HEK293 (cell line): ENCODE results near the gene HIBCH.
A peak's percentile ranks its signal among the peaks of the same experiment; 100 is the strongest.

ENCODE experiments used
- GLIS1 ChIP-seq: fragments of 450-650 bp; formaldehyde crosslinking; IDR thresholded peaks from 2 replicates; pipeline ENCODE4 v1.5.1; 2016; ENCODE audit warnings: missing biosample characterization, missing genetic modification characterization
- HOXC10 ChIP-seq: sonication (generic); formaldehyde crosslinking; IDR thresholded peaks from 2 replicates; pipeline ENCODE4 v1.8.1; 2023; ENCODE audit warnings: mild to moderate bottlenecking, missing genetic modification reagents
- KLF16 ChIP-seq: fragments of 450-650 bp; formaldehyde crosslinking; IDR thresholded peaks from 2 replicates; pipeline ENCODE4 v1.5.1; 2017; ENCODE audit warnings: missing biosample characterization, missing genetic modification characterization
- KLF8 ChIP-seq: fragments of 450-650 bp; formaldehyde crosslinking; IDR thresholded peaks from 2 replicates; pipeline ENCODE4 v1.5.1; 2016; ENCODE audit warnings: missing biosample characterization, missing genetic modification characterization
- ZBTB20 ChIP-seq: fragments of 450-650 bp; formaldehyde crosslinking; IDR thresholded peaks from 2 replicates; pipeline ENCODE4 v1.5.1; 2016; ENCODE audit warnings: missing biosample characterization, missing genetic modification characterization
- ZFHX2 ChIP-seq: fragments of 450-650 bp; formaldehyde crosslinking; conservative IDR thresholded peaks from 2 replicates; pipeline ENCODE4 v1.5.1; 2016; ENCODE audit warnings: missing biosample characterization, missing genetic modification characterization
- ZFP3 ChIP-seq: fragments of 450-650 bp; formaldehyde crosslinking; IDR thresholded peaks from 2 replicates; pipeline ENCODE4 v1.5.1; 2016; ENCODE audit warnings: low read depth, missing biosample characterization, missing genetic modification characterization
- ZNF10 ChIP-seq: fragments of 450-650 bp; formaldehyde crosslinking; IDR thresholded peaks from 2 replicates; pipeline ENCODE4 v1.5.1; 2017; ENCODE audit warnings: missing biosample characterization, missing genetic modification characterization
- ZNF112 ChIP-seq: fragments of 450-650 bp; formaldehyde crosslinking; IDR thresholded peaks from 2 replicates; pipeline ENCODE4 v1.5.0; 2017; ENCODE audit warnings: missing biosample characterization, missing genetic modification characterization
- ZNF140 ChIP-seq: fragments of 450-650 bp; formaldehyde crosslinking; IDR thresholded peaks from 2 replicates; pipeline ENCODE4 v1.5.1; 2016; ENCODE audit warnings: missing biosample characterization, missing genetic modification characterization
- ZNF24 ChIP-seq: fragments of 450-650 bp; formaldehyde crosslinking; IDR thresholded peaks from 2 replicates; pipeline ENCODE4 v1.5.1; 2016; ENCODE audit warnings: missing biosample characterization, missing genetic modification characterization
- ZNF366 ChIP-seq: fragments of 450-650 bp; formaldehyde crosslinking; conservative IDR thresholded peaks from 2 replicates; pipeline ENCODE4 v1.5.1; 2016; ENCODE audit warnings: missing biosample characterization, missing genetic modification characterization
- ZNF426 ChIP-seq: fragments of 450-650 bp; formaldehyde crosslinking; IDR thresholded peaks from 2 replicates; pipeline ENCODE4 v1.5.1; 2017; ENCODE audit warnings: missing biosample characterization, missing genetic modification characterization, mild to moderate bottlenecking, inconsistent platforms, moderate library complexity
- ZNF473 ChIP-seq: fragments of 450-650 bp; formaldehyde crosslinking; IDR thresholded peaks from 2 replicates; pipeline ENCODE4 v1.5.1; 2017; ENCODE audit warnings: missing biosample characterization, missing genetic modification characterization
- ZNF48 ChIP-seq: fragments of 450-650 bp; formaldehyde crosslinking; IDR thresholded peaks from 2 replicates; pipeline ENCODE4 v1.5.1; 2016; ENCODE audit warnings: missing biosample characterization, missing genetic modification characterization
- ZNF501 ChIP-seq: fragments of 450-650 bp; formaldehyde crosslinking; IDR thresholded peaks from 2 replicates; pipeline ENCODE4 v1.5.1; 2016; ENCODE audit warnings: missing biosample characterization, missing genetic modification characterization
- ZNF514 ChIP-seq: fragments of 450-650 bp; formaldehyde crosslinking; IDR thresholded peaks from 2 replicates; pipeline ENCODE4 v1.5.1; 2016; ENCODE audit warnings: missing biosample characterization, missing genetic modification characterization
- ZNF521 ChIP-seq: fragments of 450-650 bp; formaldehyde crosslinking; IDR thresholded peaks from 2 replicates; pipeline ENCODE4 v1.5.1; 2017; ENCODE audit warnings: missing biosample characterization, mild to moderate bottlenecking, missing genetic modification characterization
- ZNF544 ChIP-seq: fragments of 450-650 bp; formaldehyde crosslinking; IDR thresholded peaks from 2 replicates; pipeline ENCODE4 v1.5.0; 2017; ENCODE audit warnings: missing biosample characterization, missing genetic modification characterization
- ZNF571 ChIP-seq: fragments of 450-650 bp; formaldehyde crosslinking; IDR thresholded peaks from 2 replicates; pipeline ENCODE4 v1.5.0; 2017; ENCODE audit warnings: missing biosample characterization, missing genetic modification characterization
- ZNF596 ChIP-seq: fragments of 450-650 bp; IDR thresholded peaks from 2 replicates; pipeline ENCODE4 v1.5.0; 2018; ENCODE audit warnings: missing biosample characterization, mild to moderate bottlenecking, missing genetic modification characterization, moderate library complexity
- ZNF600 ChIP-seq: fragments of 450-650 bp; formaldehyde crosslinking; IDR thresholded peaks from 2 replicates; pipeline ENCODE4 v1.5.1; 2016; ENCODE audit warnings: missing biosample characterization, missing genetic modification characterization
- ZNF654 ChIP-seq: fragments of 450-650 bp; formaldehyde crosslinking; IDR thresholded peaks from 2 replicates; pipeline ENCODE4 v1.5.1; 2016; ENCODE audit warnings: low read depth, missing biosample characterization, missing genetic modification characterization
- ZNF701 ChIP-seq: fragments of 450-650 bp; formaldehyde crosslinking; IDR thresholded peaks from 2 replicates; pipeline ENCODE4 v1.5.1; 2016; ENCODE audit warnings: missing biosample characterization, missing genetic modification characterization
- ZNF707 ChIP-seq: fragments of 450-650 bp; formaldehyde crosslinking; IDR thresholded peaks from 2 replicates; pipeline ENCODE4 v1.5.1; 2016; ENCODE audit warnings: missing biosample characterization, missing genetic modification characterization
- ZNF777 ChIP-seq: fragments of 450-650 bp; formaldehyde crosslinking; IDR thresholded peaks from 2 replicates; pipeline ENCODE4 v1.5.1; 2017; ENCODE audit warnings: missing biosample characterization, missing genetic modification characterization, borderline replicate concordance
- TF ChIP-seq, protein P1 (sequence below): fragments of 450-650 bp; formaldehyde crosslinking; IDR thresholded peaks from 2 replicates; pipeline ENCODE4 v1.5.1; 2016; ENCODE audit warnings: missing biosample characterization, missing genetic modification characterization
- TF ChIP-seq, protein P2 (sequence below): IDR thresholded peaks from 2 replicates; pipeline ENCODE4 v1.6.1; 2011; ENCODE audit warnings: mild to moderate bottlenecking, low read depth, low read length, borderline replicate concordance
- TF ChIP-seq, protein P3 (sequence below): fragments of 450-650 bp; formaldehyde crosslinking; IDR thresholded peaks from 2 replicates; pipeline ENCODE4 v1.5.1; 2016; ENCODE audit warnings: missing biosample characterization, missing genetic modification characterization
- TF ChIP-seq, protein P4 (sequence below): fragments of 450-650 bp; formaldehyde crosslinking; IDR thresholded peaks from 2 replicates; pipeline ENCODE4 v1.5.1; 2016; ENCODE audit warnings: missing biosample characterization, missing genetic modification characterization
- TF ChIP-seq, protein P5 (sequence below): fragments of 450-650 bp; IDR thresholded peaks from 2 replicates; pipeline ENCODE4 v1.5.1; 2018; ENCODE audit warnings: missing biosample characterization, mild to moderate bottlenecking, missing genetic modification characterization

HIBCH gene

DNA sequence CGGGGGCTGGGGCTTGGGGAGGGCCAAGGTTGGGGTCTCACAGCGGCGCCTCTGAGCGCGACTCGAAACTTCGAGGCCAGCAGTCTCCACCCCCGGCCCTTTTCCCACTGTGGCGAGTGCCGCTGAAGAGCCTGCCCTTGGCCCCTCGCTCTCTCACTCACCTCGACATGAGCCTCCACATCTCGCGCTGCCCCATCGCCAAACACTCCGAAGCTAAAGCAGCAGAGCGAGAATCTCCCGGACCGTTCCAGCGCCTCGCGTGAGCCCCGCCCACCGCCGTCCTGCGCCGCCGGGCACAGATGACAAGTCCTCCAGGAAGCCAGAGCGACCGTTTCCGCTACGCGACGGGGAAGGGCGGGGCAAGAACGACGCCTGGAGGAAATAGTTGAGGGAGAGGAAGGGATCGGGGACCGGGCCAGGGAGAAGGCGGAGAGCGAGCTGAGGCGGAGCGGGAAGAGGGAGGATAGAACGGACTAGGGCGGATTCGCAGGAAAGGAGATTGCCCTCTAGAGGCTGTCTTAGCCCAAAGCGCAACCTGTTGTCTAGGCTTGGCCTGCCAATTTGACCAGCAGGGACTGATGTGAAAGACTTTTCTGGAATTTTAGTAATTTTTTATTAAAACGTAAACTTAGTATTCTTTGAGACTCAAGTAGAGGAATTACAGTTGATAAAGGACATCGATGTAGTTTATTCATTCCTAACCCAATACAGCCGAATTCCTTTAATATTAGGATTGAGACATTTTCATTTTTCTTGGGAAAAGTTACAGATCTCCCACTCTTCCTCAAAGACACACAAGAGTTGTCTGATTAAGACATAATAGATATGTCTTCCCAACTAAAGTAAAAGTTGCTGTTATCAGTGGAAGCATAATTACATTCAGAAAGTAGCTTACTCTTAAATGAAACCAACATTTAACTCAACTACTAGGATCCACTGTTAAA, at the start of gene HIBCH (continued):
- TF ChIP-seq HOXC10 (CRISPR knock-in tag) (no peak), ZNF701 (tag by site-specific recombination) (no peak), ZNF777 (tag by site-specific recombination) (no peak), ZNF426 (tag by site-specific recombination) (no peak), ZNF48 (no peak), GLIS1 (tag by site-specific recombination) (peak; percentile 37; the same call in 1 of the 2 replicates), ZNF571 (tag by site-specific recombination) (no peak), ZNF600 (tag by site-specific recombination) (peak; percentile 85), ZNF707 (tag by site-specific recombination) (no peak), ZNF596 (tag by site-specific recombination) (peak; percentile 90), ZNF366 (tag by site-specific recombination) (peak; percentile 100), ZNF544 (tag by site-specific recombination) (no peak), ZNF140 (tag by site-specific recombination) (no peak), ZNF521 (tag by site-specific recombination) (no peak), ZNF112 (tag by site-specific recombination) (no peak), KLF16 (peak; percentile 90), ZNF10 (peak; percentile 85), ZNF654 (tag by site-specific recombination) (no peak), ZFHX2 (tag by site-specific recombination) (peak; percentile 49), ZNF24 (tag by site-specific recombination) (peak; percentile 59; the same call in 1 of the 2 replicates), ZBTB20 (tag by site-specific recombination) (peak; percentile 11; the same call in 1 of the 2 replicates), ZNF473 (tag by site-specific recombination) (no peak), ZFP3 (tag by site-specific recombination) (no peak), ZNF501 (tag by site-specific recombination) (no peak; the same call in 1 of the 2 replicates), ZNF514 (tag by site-specific recombination) (no peak), KLF8 (tag by site-specific recombination) (peak; percentile 99)
- TF ChIP-seq, protein P1, sequence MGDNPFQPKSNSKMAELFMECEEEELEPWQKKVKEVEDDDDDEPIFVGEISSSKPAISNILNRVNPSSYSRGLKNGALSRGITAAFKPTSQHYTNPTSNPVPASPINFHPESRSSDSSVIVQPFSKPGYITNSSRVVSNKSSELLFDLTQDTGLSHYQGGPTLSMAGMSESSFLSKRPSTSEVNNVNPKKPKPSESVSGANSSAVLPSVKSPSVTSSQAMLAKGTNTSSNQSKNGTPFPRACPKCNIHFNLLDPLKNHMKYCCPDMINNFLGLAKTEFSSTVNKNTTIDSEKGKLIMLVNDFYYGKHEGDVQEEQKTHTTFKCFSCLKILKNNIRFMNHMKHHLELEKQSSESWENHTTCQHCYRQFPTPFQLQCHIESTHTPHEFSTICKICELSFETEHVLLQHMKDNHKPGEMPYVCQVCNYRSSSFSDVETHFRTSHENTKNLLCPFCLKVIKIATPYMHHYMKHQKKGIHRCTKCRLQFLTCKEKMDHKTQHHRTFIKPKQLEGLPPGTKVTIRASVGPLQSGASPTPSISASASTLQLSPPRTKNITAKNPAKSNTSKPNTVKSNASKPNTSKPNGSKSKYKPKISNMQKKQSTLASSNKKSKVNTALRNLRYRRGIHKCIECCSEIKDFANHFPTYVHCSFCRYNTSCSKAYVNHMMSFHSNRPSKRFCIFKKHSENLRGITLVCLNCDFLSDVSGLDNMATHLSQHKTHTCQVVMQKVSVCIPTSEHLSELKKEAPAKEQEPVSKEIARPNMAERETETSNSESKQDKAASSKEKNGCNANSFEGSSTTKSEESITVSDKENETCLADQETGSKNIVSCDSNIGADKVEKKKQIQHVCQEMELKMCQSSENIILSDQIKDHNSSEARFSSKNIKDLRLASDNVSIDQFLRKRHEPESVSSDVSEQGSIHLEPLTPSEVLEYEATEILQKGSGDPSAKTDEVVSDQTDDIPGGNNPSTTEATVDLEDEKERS = no peak
- TF ChIP-seq, protein P2, sequence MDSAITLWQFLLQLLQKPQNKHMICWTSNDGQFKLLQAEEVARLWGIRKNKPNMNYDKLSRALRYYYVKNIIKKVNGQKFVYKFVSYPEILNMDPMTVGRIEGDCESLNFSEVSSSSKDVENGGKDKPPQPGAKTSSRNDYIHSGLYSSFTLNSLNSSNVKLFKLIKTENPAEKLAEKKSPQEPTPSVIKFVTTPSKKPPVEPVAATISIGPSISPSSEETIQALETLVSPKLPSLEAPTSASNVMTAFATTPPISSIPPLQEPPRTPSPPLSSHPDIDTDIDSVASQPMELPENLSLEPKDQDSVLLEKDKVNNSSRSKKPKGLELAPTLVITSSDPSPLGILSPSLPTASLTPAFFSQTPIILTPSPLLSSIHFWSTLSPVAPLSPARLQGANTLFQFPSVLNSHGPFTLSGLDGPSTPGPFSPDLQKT = no peak; the same call in 1 of the 2 replicates
- TF ChIP-seq, protein P3, sequence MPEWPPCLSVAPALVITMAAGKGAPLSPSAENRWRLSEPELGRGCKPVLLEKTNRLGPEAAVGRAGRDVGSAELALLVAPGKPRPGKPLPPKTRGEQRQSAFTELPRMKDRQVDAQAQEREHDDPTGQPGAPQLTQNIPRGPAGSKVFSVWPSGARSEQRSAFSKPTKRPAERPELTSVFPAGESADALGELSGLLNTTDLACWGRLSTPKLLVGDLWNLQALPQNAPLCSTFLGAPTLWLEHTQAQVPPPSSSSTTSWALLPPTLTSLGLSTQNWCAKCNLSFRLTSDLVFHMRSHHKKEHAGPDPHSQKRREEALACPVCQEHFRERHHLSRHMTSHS (tag by site-specific recombination) = no peak
- TF ChIP-seq, protein P4, sequence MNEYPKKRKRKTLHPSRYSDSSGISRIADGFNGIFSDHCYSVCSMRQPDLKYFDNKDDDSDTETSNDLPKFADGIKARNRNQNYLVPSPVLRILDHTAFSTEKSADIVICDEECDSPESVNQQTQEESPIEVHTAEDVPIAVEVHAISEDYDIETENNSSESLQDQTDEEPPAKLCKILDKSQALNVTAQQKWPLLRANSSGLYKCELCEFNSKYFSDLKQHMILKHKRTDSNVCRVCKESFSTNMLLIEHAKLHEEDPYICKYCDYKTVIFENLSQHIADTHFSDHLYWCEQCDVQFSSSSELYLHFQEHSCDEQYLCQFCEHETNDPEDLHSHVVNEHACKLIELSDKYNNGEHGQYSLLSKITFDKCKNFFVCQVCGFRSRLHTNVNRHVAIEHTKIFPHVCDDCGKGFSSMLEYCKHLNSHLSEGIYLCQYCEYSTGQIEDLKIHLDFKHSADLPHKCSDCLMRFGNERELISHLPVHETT (tag by site-specific recombination) = 0 out of 2 replicates have a peak, but pooled peaks have one; percentile 44
- TF ChIP-seq, protein P5, sequence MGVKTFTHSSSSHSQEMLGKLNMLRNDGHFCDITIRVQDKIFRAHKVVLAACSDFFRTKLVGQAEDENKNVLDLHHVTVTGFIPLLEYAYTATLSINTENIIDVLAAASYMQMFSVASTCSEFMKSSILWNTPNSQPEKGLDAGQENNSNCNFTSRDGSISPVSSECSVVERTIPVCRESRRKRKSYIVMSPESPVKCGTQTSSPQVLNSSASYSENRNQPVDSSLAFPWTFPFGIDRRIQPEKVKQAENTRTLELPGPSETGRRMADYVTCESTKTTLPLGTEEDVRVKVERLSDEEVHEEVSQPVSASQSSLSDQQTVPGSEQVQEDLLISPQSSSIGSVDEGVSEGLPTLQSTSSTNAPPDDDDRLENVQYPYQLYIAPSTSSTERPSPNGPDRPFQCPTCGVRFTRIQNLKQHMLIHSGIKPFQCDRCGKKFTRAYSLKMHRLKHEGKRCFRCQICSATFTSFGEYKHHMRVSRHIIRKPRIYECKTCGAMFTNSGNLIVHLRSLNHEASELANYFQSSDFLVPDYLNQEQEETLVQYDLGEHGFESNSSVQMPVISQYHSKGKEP (tag by site-specific recombination) = no peak
